Mammary epithelial cell (primary cell): ENCODE results near the gene ALPG.

Experiments used
- EZH2 ChIP-seq: IDR thresholded peaks from 2 replicates; pipeline ENCODE4 v1.6.1; 2012; ENCODE audit warnings: low read length, inconsistent platforms, borderline replicate concordance
- TF ChIP-seq, protein P1 (sequence below), 2 donors: IDR thresholded peaks in 1 of 2; conservative IDR thresholded peaks in 1 of 2; 2 replicates each; pipeline ENCODE4 v1.5.1; 2011 to 2012; ENCODE audit warnings: inconsistent platforms in 2 of 2, low read length in 2 of 2, mild to moderate bottlenecking in 2 of 2, control low read depth in 1 of 2, low read depth in 1 of 2; ENCODE audit not compliant: insufficient read depth in 1 of 2; ENCODE audit errors: extremely low read depth in 1 of 2

- TF ChIP-seq, protein P1, sequence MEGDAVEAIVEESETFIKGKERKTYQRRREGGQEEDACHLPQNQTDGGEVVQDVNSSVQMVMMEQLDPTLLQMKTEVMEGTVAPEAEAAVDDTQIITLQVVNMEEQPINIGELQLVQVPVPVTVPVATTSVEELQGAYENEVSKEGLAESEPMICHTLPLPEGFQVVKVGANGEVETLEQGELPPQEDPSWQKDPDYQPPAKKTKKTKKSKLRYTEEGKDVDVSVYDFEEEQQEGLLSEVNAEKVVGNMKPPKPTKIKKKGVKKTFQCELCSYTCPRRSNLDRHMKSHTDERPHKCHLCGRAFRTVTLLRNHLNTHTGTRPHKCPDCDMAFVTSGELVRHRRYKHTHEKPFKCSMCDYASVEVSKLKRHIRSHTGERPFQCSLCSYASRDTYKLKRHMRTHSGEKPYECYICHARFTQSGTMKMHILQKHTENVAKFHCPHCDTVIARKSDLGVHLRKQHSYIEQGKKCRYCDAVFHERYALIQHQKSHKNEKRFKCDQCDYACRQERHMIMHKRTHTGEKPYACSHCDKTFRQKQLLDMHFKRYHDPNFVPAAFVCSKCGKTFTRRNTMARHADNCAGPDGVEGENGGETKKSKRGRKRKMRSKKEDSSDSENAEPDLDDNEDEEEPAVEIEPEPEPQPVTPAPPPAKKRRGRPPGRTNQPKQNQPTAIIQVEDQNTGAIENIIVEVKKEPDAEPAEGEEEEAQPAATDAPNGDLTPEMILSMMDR (conservative IDR thresholded peaks at IDR 0.05 in 1 of 2, IDR thresholded peaks at IDR 0.05 in 1 of 2; ENCODE audit: extremely low read depth in 1 of 2, insufficient read depth in 1 of 2, low read depth in 1 of 2, low read length in 2 of 2), result no peak
- no peak for TF ChIP-seq EZH2
Observed at GRCh38 chr2:232385660-232386489, 20.8 kb upstream of the ALPG start.
